Tongue (tissue), 2 donors: ENCODE measurements around the gene ZFAND2A. TPM values are rescaled to one million over a fixed set of nuclear protein-coding genes. Genes with fewer than 3 reads are reported as not detected.

Source experiments
- DNase-seq: peaks from one replicate; pipeline ENCODE4 v3.0.0-alpha.2; 2015
- total RNA-seq: library from RNA; depleted of rRNA; stranded (reverse); fragments of >200 nt; gene quantifications from one replicate; pipeline ENCODE4 v1.2.3, GENCODE V29; 2014

Gene ZFAND2A
- total RNA-seq, 1 donor from 2014 or later = 16.1 TPM

GRCh38 chr7:1106063-1106792, 53.8 kb downstream of the ZFAND2A start:
- DNase-seq = peak; percentile 70

DNA sequence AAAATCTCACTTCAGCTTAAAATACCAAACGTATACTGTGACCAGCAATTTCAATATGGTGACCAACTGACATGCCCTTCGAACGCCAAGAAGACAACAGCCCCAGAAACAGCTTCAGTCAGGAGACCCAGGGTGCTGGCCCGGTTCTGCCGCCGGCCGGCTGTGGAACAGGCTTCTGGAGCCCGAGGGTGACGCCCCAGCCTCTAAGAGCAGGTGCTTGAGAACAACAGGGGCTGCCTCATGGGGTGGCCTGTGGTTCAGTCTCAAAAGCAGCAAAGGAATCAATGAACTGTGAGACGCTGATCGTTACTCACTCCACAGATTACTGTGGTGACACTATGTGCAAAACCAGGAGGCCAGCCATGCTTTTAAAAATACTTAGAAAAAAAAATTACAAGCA, 54.8 kb downstream of the ZFAND2A start:
- no peak for DNase-seq

GRCh38 chr7:1104516-1105179, 55.3 kb downstream of the ZFAND2A start:
- DNase-seq = no peak

- no peak for DNase-seq
Measured at GRCh38 chr7:1103789-1104515, 56.0 kb downstream of the ZFAND2A start.

DNA sequence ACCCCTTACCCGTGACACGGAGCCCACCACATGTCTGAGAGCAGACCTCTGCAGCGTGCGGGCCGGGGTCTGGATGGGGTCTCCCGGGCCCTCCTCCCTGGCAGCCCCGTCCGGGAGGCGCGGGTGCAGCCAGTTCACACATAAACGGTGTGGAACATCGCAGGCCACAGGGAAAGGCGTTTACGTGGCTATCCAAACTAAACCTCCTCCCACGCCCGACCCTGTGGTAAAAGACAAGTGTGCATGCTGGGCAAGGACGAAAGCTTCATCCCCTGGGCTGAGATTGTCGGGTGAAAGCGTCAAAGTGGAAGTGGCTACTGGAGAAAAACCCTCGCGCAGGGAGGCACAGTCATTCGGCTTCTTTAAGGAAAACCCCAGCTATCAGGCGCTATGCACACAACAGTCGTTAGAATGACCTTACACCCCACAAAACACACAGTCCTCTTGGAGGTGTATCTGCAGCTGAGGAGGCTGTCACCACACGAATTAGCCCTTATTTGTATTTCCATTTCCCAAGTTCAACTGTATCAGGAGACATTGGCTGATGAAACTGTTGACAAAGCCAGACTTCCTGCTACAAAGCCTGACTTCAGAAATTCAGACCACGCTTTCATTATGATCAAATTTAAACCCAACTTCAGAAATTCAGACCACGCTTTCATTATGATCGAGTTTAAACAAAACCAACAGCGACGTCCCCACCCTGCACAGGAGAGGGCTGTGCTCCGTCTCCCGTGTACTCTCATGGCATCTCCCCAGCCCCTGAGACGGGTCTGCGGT, 56.8 kb downstream of the ZFAND2A start:
- no peak for DNase-seq

Other genes starting within 250 kb of the ZFAND2A start
- gene ADAP1, start 205.5 kb downstream of the ZFAND2A start, total RNA-seq = 1.6 TPM
- 13.7 TPM for gene COX19, start 184.6 kb downstream of the ZFAND2A start, total RNA-seq
- gene CYP2W1, start 177.0 kb downstream of the ZFAND2A start, total RNA-seq = 19.1 TPM
- gene GPR146, start 115.7 kb downstream of the ZFAND2A start, total RNA-seq = 15.8 TPM
- gene GPER1, start 72.1 kb downstream of the ZFAND2A start, total RNA-seq = 6.7 TPM
- not detected for gene UNCX, start 72.7 kb upstream of the ZFAND2A start, total RNA-seq